HG03139 (cell line): ENCODE data around the gene REEP1.
A peak's percentile ranks its signal among the peaks of the same experiment; 100 is the strongest.
"Not testable (repeated sequence)": the region's sequence is repeated elsewhere in the genome, so short reads cannot be mapped to it uniquely, and the experiment has no call there.

ENCODE experiments used
- ATAC-seq: cut with Tn5 transposase; IDR thresholded peaks from one replicate; pipeline ENCODE4 v1.9.1; 2021; ENCODE audit not compliant: unreplicated experiment

Gene REEP1

DNA sequence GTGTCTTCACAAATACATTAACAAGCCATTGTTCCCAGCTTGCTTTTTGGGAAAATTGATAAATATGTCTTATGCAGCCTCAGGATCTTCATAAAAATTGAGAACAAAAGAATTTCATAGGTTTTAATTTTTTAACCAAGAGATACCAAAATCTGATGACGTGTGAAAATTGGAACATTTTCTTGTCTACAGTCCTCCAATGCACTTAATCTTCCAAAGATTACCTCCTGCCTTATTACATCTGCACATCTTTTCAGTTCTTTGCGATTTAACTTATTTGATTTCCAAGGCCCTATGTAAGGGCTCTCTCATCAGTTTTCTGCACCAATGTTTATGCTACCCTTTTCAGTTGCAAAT lies 135.1 kb downstream of the REEP1 start:
- ATAC-seq = no peak

DNA sequence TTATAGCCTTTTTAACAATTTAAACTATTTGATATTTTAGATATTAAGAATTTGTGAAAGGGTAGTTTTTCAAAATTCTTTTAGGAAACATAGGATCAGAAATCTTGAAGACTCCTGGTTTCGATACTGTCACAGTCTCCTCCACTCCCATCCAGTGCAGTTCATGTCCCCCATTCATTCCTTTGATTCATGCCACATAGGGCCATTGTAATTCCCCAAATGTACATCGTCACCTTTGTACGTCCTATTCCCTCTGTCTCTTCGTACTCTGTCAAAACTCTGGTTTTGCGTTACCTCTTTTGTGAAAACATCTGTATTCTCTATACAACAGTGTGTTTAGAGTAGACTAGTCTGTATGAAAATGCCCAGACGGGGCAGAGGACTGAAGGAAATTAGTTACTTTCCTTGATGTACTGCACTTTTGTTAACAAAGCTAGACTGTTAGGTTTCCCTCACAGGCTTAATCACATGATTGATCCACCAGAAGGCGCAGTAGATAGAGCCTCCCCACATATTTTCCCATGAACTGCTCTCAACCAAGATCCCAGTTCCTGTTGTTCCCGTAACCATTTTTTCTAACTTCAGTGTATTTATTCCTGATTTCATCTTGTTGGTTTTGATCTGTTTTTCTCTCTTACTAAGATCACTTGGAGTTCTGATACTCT lies 135.6 kb downstream of the REEP1 start:
- no peak for ATAC-seq

DNA sequence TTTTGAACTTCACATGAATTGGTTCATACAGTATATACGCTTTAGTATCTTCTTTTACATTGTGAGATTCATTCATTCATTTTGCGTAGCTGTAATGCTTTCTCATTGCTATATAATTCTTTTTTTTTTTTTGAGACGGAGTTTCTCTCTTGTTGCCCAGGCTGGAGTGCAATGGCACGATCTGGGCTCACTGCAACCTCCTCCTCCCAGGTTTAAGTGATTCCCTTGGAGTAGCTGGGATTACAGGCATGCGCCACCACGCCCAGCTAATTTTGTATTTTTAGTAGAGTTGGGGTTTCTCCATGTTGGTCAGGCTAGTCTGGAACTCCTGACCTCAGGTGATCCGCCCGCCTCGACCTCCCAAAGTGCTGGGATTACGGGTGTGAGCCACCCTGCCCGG lies 136.9 kb downstream of the REEP1 start:
- not testable (repeated sequence) for ATAC-seq

DNA sequence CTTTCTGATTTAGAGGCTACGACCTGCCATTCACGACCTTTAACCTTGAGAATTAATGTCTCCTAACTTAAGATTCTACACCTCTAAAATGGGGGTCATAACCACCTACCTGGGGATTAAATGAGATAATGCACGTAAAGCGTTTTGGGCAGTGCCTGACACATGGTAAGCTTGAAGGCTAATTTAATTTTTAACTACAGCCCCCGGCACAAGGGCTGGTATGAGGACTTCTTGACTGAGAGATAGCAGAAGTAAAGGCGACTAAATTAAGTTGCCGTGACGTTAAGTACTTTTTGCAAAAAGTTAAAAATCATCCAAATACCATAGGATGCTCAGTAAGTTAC lies 137.6 kb downstream of the REEP1 start:
- no peak for ATAC-seq

DNA sequence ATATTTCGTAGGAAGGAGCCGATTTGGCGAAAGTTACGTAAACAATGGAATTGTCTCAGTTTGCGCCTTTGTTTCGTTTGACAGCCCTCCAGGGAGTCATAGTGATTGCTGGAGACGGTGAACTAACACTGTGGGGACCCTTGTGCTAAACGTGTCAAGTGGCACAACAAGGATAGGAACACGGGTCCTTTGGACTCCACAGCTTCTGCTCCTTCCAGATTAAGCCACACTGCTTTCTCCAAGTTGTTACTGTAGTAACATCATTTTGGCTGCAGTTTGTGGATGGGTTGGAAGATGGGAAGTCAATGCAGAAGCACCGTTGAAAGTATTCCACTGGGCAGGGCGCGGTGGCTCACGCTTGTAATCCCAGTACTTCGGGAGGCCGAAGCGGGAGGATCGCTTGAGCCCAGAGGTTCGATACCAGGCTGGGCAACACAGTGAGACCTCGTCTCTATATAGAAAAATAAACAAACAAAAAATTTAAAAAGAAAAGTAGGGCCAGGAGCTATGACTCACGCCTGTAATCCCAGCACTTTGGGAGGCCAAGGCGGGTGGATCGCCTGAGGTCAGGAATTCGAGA lies 141.5 kb downstream of the REEP1 start:
- ATAC-seq = no peak

DNA sequence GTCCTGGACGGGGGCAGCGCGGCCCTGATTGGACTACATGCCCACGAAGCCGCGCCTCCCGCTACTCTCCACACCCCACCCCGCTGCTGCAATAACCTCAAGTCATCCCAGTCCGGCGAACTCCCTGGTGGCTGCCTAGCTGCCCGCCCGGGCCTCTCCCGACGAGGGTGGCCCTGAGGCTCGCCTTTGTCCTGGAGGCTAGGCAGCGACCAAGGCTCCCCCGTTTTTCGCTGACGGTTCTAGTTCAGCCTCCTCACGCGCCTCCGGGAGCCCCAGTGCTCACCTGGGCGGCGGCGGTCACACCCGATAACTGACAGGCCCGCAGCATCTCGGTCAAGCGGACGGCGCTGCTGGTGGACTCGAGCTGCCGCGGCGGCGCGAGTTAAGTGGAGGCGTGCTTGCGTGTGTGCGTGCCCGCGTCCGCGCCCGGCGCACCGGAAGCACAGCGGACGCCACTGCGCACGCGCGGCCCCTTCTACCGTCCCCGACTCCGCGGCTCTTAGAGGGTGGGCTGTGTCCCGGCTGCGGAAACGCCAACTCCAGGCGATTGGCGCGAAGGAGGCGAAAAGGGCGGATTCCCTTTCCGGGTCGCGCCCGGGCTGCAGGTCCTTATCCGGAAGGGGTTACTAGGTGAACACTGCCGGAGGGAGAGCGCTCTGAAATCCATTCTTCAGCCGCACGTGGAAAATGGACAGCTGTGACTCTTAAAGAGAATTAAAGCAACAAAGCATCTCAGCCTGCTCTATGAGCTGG lies 142.2 kb downstream of the REEP1 start, which contains the start of gene IMMT:
Gene IMMT (minus strand): TSS at position 408 of the 753 bp plus-strand sequence. CDS start 80 bp downstream, at position 328.
- peak; percentile 84 for ATAC-seq

DNA sequence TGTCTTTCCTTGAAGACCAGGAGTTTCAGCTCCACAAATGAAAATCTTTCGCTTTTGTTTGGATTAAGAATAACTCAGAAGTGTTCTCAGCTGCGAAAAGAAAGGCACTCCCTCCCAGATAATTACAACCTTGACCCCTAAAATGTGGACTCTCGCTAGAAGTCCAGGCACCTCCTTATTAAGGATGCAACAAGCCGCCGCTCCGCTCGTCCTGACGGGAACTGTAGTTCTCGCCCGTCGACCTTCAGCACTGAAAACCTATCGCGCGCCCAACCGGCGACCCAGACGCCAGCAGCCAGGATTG lies 142.7 kb downstream of the REEP1 start:
- ATAC-seq = no peak

DNA sequence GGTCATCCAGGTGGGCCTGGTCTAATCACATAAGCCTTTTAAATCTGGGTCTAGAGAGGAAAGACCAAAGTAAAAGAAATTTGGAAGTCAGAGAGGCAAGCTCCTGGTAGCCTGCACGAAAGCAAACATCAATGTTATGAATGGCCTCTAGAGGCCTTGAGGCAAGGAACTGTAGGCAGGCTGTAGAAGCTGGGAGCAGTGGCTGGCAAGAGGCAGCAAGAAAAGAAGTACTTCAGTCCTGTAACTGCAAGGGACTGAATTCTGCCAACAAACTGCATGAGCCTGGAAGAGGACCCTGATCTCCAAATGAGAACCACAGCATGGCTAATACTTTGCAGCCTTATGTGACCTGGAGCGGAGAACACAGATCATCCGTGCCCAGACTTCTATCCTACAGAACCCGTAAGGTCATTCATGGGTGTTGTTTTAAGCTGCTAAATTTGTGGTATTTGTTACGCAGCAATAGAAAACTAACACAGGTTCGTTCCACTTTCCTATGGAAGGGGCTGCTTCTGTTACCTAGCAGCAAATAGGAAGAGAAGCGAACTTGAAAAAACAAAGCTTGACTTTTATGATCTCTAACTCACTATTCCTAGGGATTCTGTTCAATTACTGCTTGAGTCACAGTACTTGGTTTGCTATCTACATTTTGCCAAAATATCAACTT lies 143.4 kb downstream of the REEP1 start:
- no peak for ATAC-seq

DNA sequence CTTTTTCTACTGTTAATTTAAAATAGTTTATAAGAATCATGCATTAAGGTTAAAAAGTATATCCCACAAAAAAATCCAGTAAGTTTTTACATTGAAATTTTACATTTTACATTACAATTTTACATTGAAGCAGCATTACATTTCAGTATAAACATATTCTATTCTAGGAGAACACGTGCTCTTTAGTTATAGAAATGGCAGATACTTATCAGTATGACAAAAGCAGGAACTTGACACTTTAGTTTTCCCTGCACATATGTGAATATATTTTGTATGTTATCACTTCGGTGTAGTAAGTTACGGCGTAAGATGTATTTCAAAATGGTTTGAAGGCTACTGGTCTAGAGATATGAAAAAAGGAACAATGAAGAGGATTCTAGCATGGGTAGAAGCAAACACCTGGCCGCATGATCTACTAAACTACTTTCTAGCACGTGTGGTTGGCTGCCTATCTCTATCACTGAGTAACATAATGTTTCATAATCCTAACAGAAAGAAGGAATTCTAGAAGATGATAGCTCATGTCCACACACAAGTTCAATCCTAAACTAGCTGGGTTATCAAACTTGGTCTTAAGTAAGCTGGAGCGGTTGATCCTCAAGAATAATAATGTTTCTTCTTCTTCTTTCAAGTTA lies 147.5 kb downstream of the REEP1 start:
- no peak for ATAC-seq

DNA sequence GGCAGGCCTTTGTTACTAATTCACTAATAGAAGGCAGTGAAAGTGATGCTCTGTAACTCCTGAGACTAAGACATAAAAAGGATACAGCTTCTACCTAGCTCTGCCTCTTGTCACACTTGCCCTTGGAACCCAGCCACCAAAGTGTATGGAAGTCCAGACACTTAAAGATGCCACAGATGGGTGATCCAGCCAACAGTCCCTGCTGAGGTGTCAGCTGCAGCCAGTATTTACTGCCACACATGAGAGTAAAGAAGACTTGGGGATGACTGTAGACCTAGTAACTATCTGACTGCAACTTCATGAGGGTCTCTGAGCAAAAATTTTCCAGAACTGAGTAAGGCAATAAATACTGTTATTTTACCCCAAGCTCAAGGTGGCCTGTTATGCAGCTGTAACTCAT lies 151.0 kb downstream of the REEP1 start:
- ATAC-seq = no peak

DNA sequence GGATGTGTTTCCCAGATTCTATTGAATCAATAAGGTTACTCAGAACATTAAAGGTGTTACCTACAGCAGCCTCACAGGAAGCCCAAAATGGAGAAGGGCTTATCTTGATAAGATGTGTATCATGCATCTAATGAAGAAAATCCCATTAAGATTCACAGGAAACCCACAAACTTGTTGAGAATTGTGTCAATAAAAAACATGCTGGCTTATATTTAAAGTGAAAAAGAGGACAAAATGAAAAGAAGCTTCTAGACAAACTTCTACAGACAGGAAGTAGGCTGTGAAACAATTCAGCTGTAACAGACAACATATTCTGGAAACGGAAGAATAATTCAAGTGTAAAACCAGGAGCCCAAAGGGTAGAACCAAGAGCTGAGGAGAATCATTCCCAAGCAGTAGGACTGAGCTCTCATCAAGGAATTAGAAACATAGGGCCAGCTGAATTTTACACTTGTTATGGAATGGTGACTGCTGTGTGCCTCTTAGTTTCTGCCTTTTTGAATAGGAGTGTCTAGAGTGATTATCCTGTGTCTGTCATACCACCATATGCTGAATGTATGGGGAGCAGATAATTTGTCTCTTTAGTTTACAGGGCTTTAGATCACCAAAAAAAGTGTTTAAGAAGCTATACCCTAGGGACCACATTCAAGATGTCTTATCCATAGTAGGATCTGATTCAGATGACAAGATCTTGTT lies 151.8 kb downstream of the REEP1 start:
- no peak for ATAC-seq

DNA sequence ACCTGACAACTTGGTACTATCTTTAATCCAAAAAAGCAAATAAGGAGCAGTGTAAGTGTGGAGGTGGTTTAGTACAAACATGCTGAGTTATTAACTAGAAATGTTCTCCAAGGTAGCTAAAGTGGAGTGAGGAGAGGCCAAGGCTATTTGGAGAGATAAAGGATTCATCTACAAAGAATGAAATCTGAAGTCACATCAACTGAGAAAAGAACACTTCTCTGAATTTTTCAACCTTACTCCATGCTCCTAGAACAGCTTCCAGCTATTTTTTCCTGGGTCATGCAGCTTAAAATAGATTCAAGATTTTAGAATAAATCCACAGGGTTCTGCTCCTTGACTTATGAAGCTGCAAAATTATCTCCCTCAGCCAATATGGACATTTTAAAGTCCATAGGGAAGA lies 160.8 kb downstream of the REEP1 start:
- no peak for ATAC-seq

DNA sequence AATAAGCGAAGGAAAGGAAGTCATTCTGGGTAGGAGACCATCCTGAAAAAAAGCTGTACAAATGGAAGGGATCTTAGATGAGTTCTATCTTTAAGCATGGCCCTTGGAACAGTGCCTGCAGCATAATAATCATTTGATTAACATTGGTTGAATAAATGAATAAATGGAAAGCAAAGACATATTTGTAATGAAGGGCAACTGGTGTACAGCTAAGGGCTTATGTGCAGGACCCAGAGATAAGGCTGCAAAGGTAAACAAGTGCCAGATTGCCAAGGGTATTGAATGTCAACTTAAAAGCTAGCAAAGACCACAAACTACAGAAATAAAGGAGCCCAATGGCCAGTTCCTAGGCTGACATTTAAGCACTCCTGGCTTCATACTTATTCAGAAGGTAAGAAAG lies 161.6 kb downstream of the REEP1 start:
- no peak for ATAC-seq

DNA sequence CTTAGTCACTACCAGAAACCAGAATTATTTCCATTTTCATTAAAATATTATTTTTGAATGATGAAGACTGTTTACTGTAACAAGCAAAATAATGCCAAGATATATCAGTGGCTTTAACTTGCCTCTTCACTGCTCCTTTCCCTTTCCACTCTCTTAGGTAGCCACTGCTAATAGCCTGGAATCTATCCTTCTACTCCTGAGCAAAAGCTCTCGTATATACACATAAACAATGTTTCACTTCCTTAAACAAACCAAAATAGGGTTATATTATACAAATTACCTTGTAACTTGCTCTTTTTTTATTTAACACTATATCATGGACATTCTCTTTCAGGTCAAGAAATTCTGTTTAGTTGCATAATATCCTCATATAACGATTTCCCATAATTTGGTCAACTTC lies 163.0 kb downstream of the REEP1 start:
- ATAC-seq = no peak

DNA sequence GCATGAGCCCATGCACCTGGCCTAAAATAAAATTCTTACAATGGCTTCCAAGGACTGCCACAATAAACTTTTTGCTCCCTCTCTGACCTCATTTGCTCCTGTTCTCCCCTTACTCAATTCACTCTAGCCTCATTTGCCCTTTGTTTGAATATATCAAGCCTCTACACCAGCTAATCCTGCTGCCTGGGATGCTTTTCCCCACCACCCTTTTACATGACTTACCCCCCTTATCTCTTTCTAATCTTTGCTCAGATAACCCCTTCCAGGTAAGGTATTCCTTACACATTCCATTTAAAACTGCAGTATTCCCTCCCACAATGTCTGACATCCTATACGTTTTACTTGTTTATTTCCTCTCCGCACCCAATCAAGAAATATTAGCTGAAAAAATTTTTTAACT lies 164.8 kb downstream of the REEP1 start:
- ATAC-seq = no peak

DNA sequence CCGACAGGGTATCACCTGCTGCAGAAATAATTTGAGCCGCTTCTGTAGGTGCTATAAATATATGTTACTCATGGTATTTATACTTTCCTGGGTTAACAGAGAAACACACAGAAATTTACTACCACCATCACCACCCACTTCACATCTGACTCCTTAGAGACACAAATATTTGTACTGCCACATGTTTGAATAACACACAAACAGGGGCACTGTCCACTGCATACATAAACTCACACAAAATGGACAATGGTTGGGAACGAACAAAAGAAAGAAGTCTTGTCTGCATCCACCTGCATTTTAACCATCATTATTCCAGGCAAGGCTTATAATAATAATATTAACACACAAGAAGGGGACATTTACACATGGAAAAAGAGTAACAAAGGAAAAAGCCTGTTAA lies 166.1 kb downstream of the REEP1 start:
- no peak for ATAC-seq

DNA sequence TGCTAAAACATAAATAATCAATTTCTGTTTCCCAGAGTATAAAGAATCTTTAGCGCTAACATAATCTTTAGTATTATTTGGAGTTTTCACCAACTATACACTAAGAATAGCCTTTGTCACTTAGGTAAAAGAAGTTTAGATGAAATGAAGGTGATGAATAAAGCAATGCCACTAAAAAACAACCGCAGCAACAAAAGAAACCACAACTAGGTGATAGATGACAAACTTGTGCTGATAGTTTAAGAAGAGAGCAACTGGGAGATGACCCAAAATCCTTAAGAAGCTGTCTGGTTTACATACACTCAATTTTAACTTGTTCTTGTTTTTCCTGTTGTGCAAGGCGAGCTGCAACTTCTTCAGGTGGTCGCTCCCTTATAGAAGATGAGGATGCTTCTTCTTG lies 167.0 kb downstream of the REEP1 start:
- ATAC-seq = no peak
